Fibroblast of peridontal ligament (primary cell): ENCODE results near the gene SERAC1.
"Not testable (repeated sequence)": the region's sequence is repeated elsewhere in the genome, so short reads cannot be mapped to it uniquely, and the experiment has no call there.

ENCODE experiments used
- DNase-seq: peaks from one replicate; pipeline ENCODE4 v3.0.0-alpha.2; 2010; ENCODE audit errors: extremely low read depth

The SERAC1 gene

DNA sequence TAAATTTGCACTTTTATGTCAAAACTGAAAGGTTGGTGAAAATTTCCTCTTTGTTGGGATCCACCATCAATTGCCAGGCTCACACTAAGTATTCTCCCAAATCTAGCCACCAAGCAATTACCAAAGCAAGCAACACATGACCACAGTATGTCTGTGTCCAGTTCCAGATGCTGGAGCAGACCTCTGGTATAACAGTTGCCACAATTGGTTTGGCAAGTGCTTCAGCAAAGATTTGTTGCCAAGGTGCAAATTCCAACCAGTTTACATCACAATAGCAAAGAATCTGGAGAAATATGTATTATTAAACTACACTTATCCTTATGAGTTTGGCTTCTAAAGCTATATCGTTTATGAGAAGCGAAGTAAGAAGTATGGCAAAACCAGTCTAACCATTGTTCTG lies 6.5 kb upstream of the SERAC1 start:
- peak; percentile 99 for DNase-seq

GRCh38 chr6:158174024-158174423 lies 6.0 kb upstream of the SERAC1 start:
- no peak for DNase-seq

- DNase-seq, result no peak
Measured at GRCh38 chr6:158172001-158172400, 3.9 kb upstream of the SERAC1 start.

DNA sequence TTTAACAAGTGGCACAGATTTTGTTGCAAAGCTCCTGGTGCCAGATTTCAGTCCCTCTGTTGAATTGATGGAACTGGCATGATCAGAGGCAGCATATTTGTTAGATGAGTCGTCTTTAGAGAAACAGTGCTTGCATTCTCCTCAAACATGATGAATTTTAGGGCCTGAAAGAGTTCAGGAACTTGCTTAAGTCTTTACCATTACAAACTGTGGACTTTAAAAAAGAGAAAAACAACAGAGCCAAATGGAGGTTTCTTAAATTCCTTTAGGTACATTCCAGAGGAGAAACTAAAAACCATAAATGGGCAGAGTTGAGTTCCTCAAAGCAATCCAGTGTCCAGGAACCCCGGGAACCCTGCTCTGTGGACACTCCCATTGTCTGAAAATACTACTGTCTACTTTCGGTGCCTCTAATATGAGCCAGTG lies 2.6 kb upstream of the SERAC1 start:
- DNase-seq, result peak; percentile 95

- DNase-seq, result not testable (repeated sequence)
Measured at GRCh38 chr6:158169634-158170033, 1.6 kb upstream of the SERAC1 start.

DNA sequence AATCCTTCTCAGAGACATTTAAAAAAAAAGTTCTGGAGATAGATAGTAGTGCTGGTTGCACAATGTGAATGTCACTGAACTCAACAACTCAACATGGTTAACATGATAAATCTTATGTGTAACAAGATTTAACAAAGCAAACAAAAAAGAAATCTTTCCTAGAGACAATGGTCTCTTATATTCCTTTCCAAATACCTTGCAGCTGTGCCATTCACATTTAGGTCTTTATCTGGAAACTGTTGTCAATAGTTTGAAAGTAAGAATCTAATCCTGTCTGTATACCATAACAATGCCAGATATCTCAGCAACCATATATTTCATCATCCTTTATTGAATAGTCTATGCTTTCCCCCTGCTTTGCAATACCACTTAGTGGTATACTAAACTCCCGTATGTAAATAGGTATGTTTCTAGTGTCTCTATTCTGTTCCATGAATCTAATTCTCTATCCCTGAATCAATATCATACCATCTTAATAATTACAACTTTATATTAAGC lies 2.1 kb downstream of the SERAC1 start:
- DNase-seq, result no peak

GRCh38 chr6:158164579-158165170 lies 3.4 kb downstream of the SERAC1 start:
- no peak for DNase-seq

DNA sequence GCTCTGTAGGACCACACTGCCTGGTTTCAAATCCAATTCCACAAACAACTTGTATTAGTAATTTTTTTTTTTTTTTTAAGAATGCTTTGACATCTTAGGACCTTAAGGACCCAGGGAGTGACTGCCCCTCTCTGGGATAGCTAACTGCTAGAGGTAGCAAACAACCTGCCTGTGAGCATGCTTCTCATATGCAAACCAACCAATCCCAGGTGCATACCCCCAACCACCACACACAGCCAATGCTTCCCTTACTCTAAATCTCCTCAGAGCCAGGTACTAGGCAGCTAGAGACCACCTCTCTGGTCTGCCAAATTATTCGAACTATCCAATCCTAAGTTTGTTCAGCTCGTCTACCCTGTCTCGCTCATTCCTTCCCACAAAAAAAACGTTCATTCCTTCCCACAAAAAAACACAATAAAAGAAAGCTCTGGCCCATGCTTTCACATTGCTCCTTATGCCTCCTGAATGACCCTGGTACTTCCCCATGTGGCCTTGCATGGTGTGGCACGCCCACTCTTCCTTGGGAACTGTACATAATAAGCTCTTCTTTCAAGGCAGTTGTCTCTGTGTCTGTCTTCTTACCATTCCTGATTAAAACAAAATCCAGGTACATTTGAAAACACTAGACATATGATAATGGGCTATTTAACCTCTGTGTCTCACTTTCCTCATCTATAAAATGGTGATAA lies 6.4 kb downstream of the SERAC1 start:
- no peak for DNase-seq

- DNase-seq, result peak; percentile 68
Measured at GRCh38 chr6:158160932-158161539, 7.0 kb downstream of the SERAC1 start.

DNA sequence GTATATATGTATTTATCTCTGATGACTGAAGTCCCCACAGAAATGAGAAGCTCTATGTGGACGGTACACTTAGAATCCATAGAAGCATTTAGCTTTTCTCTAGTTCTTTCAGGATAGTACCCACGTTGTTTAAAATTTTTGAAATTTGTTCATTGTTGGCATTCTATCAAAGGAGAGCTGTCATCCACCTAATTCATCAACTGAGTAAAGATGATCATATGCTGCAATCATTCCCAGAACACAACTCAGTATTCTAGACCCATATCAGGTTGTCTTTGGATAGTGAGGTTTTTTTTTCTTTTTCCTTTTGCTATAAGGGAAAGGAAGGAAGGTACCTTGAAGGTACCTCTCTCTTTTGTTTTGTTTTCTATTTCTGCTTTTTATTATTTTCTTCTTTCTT lies 9.3 kb downstream of the SERAC1 start:
- no peak for DNase-seq

GRCh38 chr6:158158123-158158522 lies 9.9 kb downstream of the SERAC1 start:
- DNase-seq, result no peak

- no peak for DNase-seq
Measured at GRCh38 chr6:158157064-158157764, 10.8 kb downstream of the SERAC1 start.

DNA sequence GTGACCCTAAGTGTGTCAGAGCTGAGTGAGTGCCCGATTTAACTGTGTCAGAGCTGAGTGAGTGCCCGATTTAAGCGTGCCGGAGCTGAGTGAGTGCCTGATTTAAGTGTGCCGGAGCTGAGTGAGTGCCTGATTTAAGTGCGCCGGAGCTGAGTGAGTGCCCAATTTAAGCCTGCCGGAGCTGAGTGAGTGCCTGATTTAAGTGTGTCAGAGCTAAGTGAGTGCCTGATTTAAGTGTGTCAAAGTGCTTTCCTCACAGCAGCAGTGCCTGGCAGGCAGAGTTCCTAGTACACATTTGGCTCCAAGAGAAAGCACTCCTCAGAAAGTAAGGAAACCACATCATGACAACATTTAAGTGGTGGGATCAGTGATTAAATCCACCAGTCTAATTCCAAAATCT lies 13.2 kb downstream of the SERAC1 start:
- no peak for DNase-seq

GRCh38 chr6:158153576-158153975 lies 14.5 kb downstream of the SERAC1 start:
- DNase-seq, result no peak

DNA sequence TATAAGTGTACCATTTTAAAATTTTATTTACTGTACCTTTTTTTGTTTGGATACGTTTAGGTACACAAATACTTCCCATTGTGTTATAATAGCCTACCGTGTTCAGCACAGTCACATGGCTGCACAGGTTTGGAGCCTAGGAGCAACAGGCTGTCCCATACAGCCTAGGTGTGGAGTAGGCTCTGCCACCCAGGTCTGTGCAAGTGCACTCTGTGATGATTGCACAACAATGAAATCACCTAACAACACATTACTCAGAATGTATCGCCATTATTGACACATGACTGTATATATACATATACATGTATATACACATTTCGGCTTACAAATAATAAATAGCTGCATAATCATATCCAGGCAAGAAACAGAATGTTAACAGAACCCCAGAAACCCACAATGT lies 15.4 kb downstream of the SERAC1 start:
- no peak for DNase-seq

GRCh38 chr6:158152025-158152424 lies 16.0 kb downstream of the SERAC1 start:
- DNase-seq, result not testable (repeated sequence)

- DNase-seq, result peak; percentile 84
Measured at GRCh38 chr6:158150701-158151100, 17.4 kb downstream of the SERAC1 start.

DNA sequence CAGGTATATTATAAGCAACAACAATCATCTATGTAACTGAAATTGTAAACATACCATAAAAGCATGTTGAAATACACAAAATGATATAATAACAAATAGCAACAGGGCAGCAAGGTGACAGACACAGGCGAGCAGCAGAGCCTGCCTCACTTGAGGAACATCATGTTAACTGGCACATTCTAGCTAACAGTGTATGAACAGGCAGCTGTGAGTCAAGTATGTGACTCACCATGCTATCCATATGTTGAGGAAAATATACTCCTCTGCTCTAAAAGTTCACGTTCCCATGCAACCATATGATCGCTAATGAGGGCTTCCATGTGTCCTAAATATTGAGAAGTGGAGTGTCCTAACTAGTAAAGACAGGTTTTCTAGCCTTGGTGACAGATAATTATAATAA lies 18.4 kb downstream of the SERAC1 start:
- peak; percentile 59 for DNase-seq

DNA sequence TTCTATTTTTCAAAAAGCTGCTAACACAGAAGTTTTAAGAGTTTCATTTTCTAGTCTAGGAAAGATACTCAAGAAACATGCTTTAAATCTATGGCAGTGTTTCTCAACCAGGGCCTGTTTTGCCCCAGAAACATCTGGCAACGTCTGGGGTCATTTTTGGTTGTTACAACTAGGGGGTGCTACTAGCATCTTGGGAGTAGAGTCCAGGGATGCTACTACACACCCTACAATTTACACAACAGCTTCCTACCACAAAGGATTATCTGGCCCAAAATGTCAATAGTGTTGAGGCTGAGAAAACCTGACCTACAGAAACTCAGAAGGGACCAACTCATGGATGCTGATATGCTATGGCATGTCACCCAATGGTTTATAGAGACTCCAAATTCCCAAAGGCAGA lies 24.4 kb downstream of the SERAC1 start:
- DNase-seq, result peak; percentile 24

GRCh38 chr6:158142789-158143188 lies 25.3 kb downstream of the SERAC1 start:
- peak; percentile 78 for DNase-seq

DNA sequence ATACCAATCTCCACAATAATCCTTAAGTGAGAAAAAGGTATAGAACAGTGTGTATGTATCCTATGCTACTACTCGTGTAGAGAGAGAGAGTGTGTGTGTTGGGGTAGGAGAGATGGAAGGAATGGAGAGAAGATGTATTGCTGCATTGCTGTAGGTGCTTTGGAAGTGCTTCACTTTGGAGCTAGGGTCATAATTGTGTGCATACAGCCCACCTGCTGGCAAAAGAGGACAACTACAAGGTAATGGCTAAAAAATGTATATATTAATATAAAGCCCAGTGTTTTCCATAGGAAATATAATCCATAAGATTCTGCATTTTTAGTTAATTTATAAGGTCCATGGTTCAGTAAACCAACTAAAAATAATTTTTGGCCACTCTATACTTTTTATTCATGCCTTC lies 36.1 kb downstream of the SERAC1 start:
- DNase-seq, result peak; percentile 8

DNA sequence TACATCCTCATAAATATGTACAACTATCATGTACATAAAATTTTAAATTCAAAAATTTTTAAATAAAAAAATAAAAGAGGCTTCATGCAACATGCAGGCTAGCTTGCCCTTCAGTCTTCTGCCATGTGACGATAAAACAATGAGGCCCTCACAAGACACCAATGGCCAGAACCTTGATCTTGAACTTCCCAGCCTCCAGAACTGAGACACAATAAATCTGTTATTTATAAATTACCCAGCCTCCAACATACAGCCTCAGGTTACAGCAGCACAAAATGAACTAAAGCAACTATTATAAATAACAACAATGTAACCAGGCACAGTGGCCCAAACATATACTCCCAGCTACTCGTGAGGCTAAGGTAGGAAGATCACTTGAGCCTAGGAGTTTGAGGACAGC lies 42.8 kb downstream of the SERAC1 start:
- DNase-seq, result no peak

- no peak for DNase-seq
Measured at GRCh38 chr6:158124288-158124687, 43.8 kb downstream of the SERAC1 start.
